Bronchial epithelial cell (primary cell): ENCODE measurements around the gene GPC5. TPM values are rescaled to one million over a fixed set of nuclear protein-coding genes. Genes with fewer than 3 reads are reported as not detected.
"Not testable (repeated sequence)": the region's sequence is repeated elsewhere in the genome, so short reads cannot be mapped to it uniquely, and the experiment has no call there.

Experiments used
- DNase-seq: peaks from one replicate; pipeline ENCODE4 v3.0.0-alpha.2; 2010; ENCODE audit warnings: low read depth
- FAIRE-seq: peaks from 2 replicates; lab custom pipeline; 2011; peaks lifted over from hg19 to GRCh38; lab: Jason Lieb, UNC
- H3K27me3 ChIP-seq: 2 replicates; pipeline ENCODE4 v1.5.1; 2011; ENCODE audit warnings: low read length; ENCODE audit not compliant: control insufficient read depth, insufficient read depth
- H3K36me3 ChIP-seq: 2 replicates; pipeline ENCODE4 v1.5.1; 2011; ENCODE audit warnings: low read length; ENCODE audit not compliant: control insufficient read depth, insufficient read depth
- H3K4me3 ChIP-seq: 2 replicates; pipeline ENCODE4 v1.5.1; 2011; ENCODE audit warnings: mild to moderate bottlenecking, low read depth, low read length, control low read depth
- CTCF ChIP-seq: IDR thresholded peaks from 2 replicates; pipeline ENCODE4 v1.5.1; 2011; ENCODE audit warnings: mild to moderate bottlenecking, moderate library complexity, low read length, control low read depth, inconsistent platforms; ENCODE audit not compliant: insufficient read depth, severe bottlenecking
- total RNA-seq: library from RNA; depleted of rRNA; stranded (reverse); fragments of >200 nt; gene quantifications from 2 replicates; pipeline ENCODE4 v1.2.1, GENCODE V29; 2014

Gene GPC5
- total RNA-seq, 1 donor from 2014 or later, result 1.8 TPM

- TF ChIP-seq CTCF, result no peak
- DNase-seq (no peak), FAIRE-seq (no peak)
- Histone ChIP-seq H3K4me3 (no peak overlapping the region), H3K36me3 (no peaks in the 10 kb centered on the region), H3K27me3 (no peaks in the 10 kb centered on the region)
Observed at GRCh38 chr13:91661692-91662490, 263.5 kb downstream of the GPC5 start.

GRCh38 chr13:91664039-91664438, 265.6 kb downstream of the GPC5 start:
- peak; percentile 7 for DNase-seq
- Histone ChIP-seq H3K4me3 (no peak overlapping the region), H3K27me3 (no peaks in the 10 kb centered on the region), H3K36me3 (no peaks in the 10 kb centered on the region)
- no peak for TF ChIP-seq CTCF
- no peak for FAIRE-seq

- no peak for FAIRE-seq
- H3K4me3 ChIP-seq, result no peak overlapping the region
- TF ChIP-seq CTCF, result no peak
- no peaks in the 10 kb centered on the region for H3K36me3 ChIP-seq
- DNase-seq, result no peak
- no peaks in the 10 kb centered on the region for H3K27me3 ChIP-seq
Observed at GRCh38 chr13:91667486-91667885, 269.1 kb downstream of the GPC5 start.

- Histone ChIP-seq H3K36me3 (no peaks in the 10 kb centered on the region), H3K27me3 (no peaks in the 10 kb centered on the region), H3K4me3 (no peak overlapping the region)
- TF ChIP-seq CTCF, result no peak
- no peak for FAIRE-seq
- no peak for DNase-seq
Observed at GRCh38 chr13:91668866-91669495, 270.6 kb downstream of the GPC5 start.

GRCh38 chr13:91674347-91674746, 275.9 kb downstream of the GPC5 start:
- H3K36me3 ChIP-seq, H3K27me3 ChIP-seq, DNase-seq, FAIRE-seq, H3K4me3 ChIP-seq: not testable (repeated sequence)

- Histone ChIP-seq H3K27me3 (no peaks in the 10 kb centered on the region), H3K36me3 (no peaks in the 10 kb centered on the region), H3K4me3 (no peak overlapping the region)
- TF ChIP-seq CTCF, result no peak
- DNase-seq (no peak), FAIRE-seq (no peak)
Observed at GRCh38 chr13:91684746-91685145, 286.3 kb downstream of the GPC5 start.
